GM18526 (cell line): Measurements from ENCODE around the gene RDH14.

Experiments
- POLR2A ChIP-seq: IDR thresholded peaks from 3 replicates; pipeline ENCODE4 v1.6.1; 2011; ENCODE audit not compliant: insufficient read length; ENCODE audit errors: extremely low read depth

The RDH14 gene

GRCh38 chr2:18548621-18549020 is 11.8 kb downstream of the RDH14 start:
- TF ChIP-seq POLR2A: no peak

GRCh38 chr2:18546567-18546966 is 13.9 kb downstream of the RDH14 start:
- TF ChIP-seq POLR2A: no peak

DNA sequence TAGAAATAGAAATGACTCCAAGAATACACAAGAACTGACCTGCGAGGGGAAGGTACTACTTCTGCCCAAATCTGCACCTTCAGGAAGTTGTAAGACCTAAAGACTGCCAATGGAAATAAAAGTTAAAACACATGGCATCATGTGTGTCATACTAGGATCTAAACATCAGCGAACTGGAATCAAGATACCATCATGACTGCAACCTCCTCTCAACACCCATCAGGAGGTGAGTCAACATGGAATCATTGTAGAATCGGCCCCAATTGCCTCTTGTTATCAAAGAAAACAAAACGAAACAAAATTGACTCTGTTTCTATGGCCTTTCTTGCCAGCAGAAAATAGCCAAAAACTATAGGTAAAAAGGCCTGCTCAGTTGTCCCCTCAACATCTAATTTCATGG is 15.1 kb downstream of the RDH14 start:
- TF ChIP-seq POLR2A: no peak

GRCh38 chr2:18544171-18544570 is 16.3 kb downstream of the RDH14 start:
- TF ChIP-seq POLR2A: no peak

DNA sequence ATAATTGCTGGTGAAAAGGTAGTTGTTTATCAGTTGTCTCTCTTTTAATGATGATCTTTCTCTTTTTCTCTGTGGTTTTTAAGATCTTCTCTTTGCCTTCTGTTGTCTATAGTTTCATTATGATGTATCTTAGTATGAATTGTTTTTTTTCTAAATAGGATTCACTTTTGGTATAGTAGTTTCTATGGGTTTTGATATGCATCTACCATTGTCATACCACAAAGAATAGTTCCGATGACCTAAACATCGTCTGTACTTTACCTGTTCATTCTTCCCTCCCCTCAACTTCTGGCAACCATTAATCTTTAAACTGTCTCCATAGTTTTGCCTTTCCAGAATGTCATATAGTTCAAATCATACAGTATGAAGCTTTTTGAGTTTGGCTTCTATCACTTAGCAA is 19.6 kb downstream of the RDH14 start:
- no peak for TF ChIP-seq POLR2A

GRCh38 chr2:18536697-18537096 is 23.8 kb downstream of the RDH14 start:
- no peak for TF ChIP-seq POLR2A

DNA sequence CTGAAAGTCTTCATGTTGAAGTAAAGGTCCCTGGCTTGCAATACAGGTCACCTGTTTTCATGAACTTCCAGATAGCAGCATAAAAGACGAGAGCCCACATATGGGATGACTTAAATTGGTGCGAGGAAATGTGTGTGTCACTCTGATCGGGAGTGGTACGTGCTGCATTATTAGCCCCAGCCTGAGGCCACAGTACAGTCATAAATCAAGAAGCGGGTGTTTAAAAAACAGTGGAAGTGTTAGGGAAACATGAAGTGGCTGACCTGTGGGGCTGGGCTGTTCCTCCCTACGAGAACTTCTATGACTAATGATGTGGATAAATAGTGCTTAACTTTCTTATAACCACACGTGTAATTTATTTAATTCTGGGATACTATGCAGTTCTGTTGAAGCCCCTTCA is 24.4 kb downstream of the RDH14 start:
- TF ChIP-seq POLR2A: no peak

DNA sequence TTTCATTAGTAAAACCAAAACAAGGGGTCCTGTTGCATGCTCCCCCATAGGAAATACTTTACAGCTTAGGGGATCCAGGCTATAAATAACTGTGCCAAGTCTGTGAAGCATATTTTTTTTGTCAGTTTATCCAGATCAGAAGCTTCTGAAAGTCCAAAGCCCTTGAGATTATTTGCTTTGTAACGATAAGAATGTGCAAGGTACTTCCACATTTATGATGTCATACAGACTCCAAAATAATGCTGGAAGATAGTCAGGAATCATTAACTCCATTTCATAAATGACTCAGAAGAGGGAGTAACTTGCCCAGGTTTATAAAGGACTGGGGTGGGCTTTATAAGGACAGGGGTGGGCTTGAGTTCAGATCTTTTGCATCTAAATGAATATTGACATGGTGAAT is 29.3 kb downstream of the RDH14 start:
- no peak for TF ChIP-seq POLR2A

DNA sequence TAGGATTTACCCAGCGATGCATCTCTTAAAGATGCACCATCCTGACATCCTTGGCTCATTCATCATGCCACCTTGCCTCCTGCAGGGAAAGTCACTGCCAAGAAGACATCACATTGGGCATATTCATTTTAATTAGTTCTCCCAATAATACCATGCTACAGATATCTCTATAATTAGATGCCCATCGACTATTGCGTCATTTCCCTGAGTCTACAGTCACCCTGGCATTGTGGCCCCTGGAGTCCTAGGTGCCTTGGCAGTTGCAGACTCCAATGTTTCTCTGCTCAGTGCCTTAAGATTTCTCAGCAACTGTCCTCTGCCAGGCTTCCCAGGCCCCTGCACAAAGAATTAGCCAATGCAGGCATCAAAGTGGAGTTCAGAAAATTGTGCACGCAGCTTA is 32.6 kb downstream of the RDH14 start:
- TF ChIP-seq POLR2A: no peak

DNA sequence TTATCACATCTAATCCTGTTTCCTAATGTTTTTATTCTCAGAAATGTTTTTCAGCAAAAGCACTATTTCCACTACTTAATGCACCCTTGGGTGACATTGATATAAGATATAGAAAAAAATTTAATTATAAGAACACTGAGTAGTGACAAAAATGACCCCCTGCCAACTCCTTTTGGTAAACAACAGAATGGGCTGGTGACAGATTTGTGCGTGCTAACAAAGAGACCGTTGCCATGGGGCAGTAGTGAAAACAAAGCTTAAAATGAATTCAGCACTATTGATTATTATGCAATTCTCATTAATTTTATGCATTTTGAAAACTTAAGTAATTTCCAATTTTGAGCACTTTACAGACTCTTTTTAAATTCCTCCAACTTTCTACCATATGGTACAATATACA is 33.1 kb downstream of the RDH14 start:
- no peak for TF ChIP-seq POLR2A

DNA sequence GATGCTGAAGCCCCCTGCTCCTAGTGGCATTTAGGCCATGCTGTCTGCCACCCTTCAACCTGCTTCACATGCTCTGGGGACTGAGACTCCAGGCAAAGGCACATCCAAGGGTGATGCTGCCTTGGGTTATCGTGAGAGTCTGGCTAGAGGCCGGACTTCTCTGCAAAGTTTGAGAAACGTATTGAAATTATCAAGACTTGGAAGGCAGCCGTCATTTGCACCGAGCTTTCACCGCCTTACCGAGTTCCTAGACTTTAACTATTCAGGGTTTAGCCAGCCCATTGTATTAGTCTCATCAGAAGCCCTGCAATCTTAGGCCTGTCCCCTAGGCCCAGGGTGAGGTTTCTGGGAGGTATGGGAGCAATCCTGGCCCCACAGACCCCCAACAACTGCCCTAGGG is 34.0 kb downstream of the RDH14 start:
- no peak for TF ChIP-seq POLR2A

DNA sequence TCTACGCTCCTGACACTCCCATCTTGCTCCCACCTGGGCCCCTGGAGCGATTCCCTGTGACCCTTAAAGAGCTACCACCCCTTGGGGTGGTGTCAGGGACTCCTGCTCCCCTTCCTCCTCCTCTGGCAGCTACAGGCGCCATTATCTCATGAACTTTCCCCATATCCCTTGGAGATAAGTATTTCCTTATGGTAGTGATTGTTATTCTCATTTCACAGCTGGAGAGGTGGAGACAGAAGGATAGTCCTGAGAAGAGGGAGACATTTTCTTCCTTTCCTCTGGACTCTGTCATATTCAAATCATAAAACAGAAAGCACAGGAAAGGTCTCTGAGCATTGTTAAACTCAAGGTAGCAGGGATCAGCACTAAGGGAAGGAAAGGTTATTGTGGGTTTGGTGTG is 34.6 kb downstream of the RDH14 start:
- no peak for TF ChIP-seq POLR2A

GRCh38 chr2:18525236-18525635 is 35.2 kb downstream of the RDH14 start:
- TF ChIP-seq POLR2A: no peak

GRCh38 chr2:18522484-18523146 is 37.8 kb downstream of the RDH14 start:
- no peak for TF ChIP-seq POLR2A

DNA sequence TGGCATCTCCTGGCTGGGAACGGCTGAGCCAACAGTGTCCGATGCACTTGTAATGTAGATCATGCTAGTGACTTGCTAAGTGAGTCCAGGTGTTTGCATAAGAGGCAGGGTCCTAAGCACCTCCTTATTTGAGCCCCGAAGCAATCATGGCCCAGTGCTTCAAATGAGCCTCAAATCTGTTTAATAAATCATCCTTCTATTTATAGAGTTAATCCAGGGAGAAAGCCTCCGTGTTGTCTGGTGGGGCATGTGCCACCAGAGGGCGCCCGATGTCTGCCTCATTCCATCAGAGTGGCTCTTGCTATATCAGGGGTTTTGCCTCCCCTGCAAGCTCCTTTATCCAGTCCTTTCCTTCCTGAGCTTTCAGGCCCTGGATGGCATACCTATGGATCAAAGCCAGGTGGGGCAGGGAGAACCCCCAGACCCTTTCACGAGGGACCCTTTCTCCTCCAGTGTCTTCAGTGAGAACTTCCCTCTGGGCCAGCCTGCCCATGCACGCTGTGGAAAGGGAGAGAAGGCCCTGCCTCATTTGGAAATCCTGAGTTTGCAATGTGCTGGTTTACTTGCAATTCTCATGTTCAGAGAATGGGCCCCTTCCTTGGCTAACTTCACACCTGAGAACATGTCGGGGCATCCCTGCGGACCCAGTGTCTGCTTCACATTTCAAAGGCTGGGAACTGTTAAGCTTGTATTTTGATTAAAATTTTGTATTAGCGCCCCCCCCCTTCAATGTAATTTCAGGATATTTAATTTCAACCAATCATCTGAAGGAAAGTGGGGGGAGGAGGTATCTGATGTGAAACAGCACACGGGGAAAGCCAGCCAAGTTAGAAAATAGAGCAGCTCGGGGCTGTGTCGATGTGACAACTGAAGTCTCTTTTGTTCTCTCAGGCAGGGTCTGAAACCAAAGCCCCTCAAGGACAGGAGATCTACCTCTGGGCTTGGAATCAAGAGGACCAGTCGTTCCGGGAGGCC is 39.7 kb downstream of the RDH14 start:
- TF ChIP-seq POLR2A: no peak

DNA sequence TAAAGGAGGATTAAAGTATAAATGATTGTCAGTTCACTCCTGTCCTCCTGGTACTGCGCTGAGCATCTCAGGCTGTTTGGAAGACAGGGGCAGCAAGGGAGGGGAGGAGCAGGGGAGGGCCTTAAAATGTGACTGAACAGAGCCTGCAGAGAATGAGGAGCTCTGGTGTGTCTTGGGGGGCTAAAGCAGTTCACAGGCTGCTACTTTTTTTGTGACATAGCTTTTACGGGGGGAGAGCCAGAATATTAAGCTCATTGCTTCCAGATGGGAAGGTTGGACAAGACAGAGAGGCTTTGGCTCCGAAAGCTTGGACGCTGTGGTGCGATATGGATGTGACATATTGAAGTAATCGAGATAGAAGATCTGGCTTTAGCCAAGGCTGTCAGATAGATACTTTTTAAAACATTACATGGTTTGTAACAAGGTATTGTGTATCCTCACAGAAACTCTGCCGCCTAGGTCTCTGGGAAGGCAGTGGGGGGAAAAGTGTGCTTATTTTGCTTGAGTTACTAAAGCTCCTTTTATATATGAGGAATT is 40.5 kb downstream of the RDH14 start:
- TF ChIP-seq POLR2A: no peak
